Osteoblast (primary cell): Measurements from ENCODE around the gene MFN1. TPM values are rescaled to one million over a fixed set of nuclear protein-coding genes. Genes with fewer than 3 reads are reported as not detected.

ENCODE experiments used
- DNase-seq: peaks from one replicate; pipeline ENCODE4 v3.0.0; 2011; ENCODE audit warnings: low spot score, mixed read lengths; ENCODE audit not compliant: insufficient read length; ENCODE audit errors: missing footprints
- H2AFZ ChIP-seq: 2 replicates; pipeline ENCODE4 v1.6.0; 2011; ENCODE audit warnings: mild to moderate bottlenecking, low read length
- H3K27ac ChIP-seq: 2 replicates; pipeline ENCODE4 v1.5.1; 2011; ENCODE audit warnings: mild to moderate bottlenecking, low read depth, low read length, moderate library complexity
- H3K27me3 ChIP-seq: 2 replicates; pipeline ENCODE4 v1.6.0; 2012; ENCODE audit warnings: mild to moderate bottlenecking, control low read depth, inconsistent platforms, low read length, moderate library complexity; ENCODE audit not compliant: insufficient read depth
- H3K36me3 ChIP-seq: 2 replicates; pipeline ENCODE4 v1.5.1; 2011; ENCODE audit warnings: mild to moderate bottlenecking, low read length, control low read depth, moderate library complexity; ENCODE audit not compliant: insufficient read depth
- H3K4me1 ChIP-seq: 2 replicates; pipeline ENCODE4 v1.5.1; 2011; ENCODE audit warnings: mild to moderate bottlenecking, low read length, control low read depth, moderate library complexity; ENCODE audit not compliant: insufficient read depth
- H3K4me2 ChIP-seq: 2 replicates; pipeline ENCODE4 v1.6.0; 2011; ENCODE audit warnings: mild to moderate bottlenecking, low read length; ENCODE audit not compliant: insufficient read depth
- H3K4me3 ChIP-seq: fragments of 200-600 bp; sonication (generic); 3 replicates; pipeline ENCODE4 v1.5.1; 2012; ENCODE audit warnings: mild to moderate bottlenecking, low read length, inconsistent platforms; ENCODE audit not compliant: insufficient read depth
- H3K79me2 ChIP-seq: 2 replicates; pipeline ENCODE4 v1.6.0; 2012; ENCODE audit warnings: mild to moderate bottlenecking, low read length, control low read depth, inconsistent platforms; ENCODE audit not compliant: insufficient read depth
- H3K9me3 ChIP-seq: 2 replicates; pipeline ENCODE4 v1.5.1; 2011; ENCODE audit warnings: low read depth, low read length, control low read depth
- H4K20me1 ChIP-seq: 2 replicates; pipeline ENCODE4 v1.6.0; 2012; ENCODE audit warnings: mild to moderate bottlenecking, low read length, control low read depth; ENCODE audit not compliant: insufficient read depth
- CTCF ChIP-seq: IDR thresholded peaks from 2 replicates; pipeline ENCODE4 v1.5.1; 2011; ENCODE audit warnings: mild to moderate bottlenecking, low read depth, low read length, moderate library complexity; ENCODE audit errors: extremely low read depth
- total RNA-seq: library from RNA; depleted of rRNA; stranded (reverse); fragments of >200 nt; gene quantifications from 2 replicates; pipeline ENCODE4 v1.2.3, GENCODE V29; 2012

Gene MFN1
- total RNA-seq, 1 donor = 56.8 TPM

GRCh38 chr3:179436517-179436916, 89.0 kb downstream of the MFN1 start:
- no peak for TF ChIP-seq CTCF

GRCh38 chr3:179438841-179439240, 91.3 kb downstream of the MFN1 start:
- Histone ChIP-seq H4K20me1 (no peaks in the 10 kb centered on the region), H3K4me1 (peaks cover under 1% of the 10 kb centered on the region), H3K79me2 (peaks cover 93% of the 10 kb centered on the region), H3K27me3 (no peaks in the 10 kb centered on the region), H3K4me2 (no peak overlapping the region), H3K36me3 (no peaks in the 10 kb centered on the region), H2AFZ (no peak overlapping the region), H3K9me3 (no peaks in the 10 kb centered on the region), H3K27ac (no peak overlapping the region), H3K4me3 (no peak overlapping the region)
- no peak for TF ChIP-seq CTCF
- DNase-seq = no peak

More at GRCh38 chr3:179436517-179436916, 89.0 kb downstream of the MFN1 start:
- H2AFZ ChIP-seq = no peak overlapping the region
- H3K79me2 ChIP-seq = peaks cover 93% of the 10 kb centered on the region
- no peak overlapping the region for H3K27ac ChIP-seq
- peaks cover 2% of the 10 kb centered on the region for H3K4me1 ChIP-seq
- no peak for DNase-seq
- no peak overlapping the region for H3K4me2 ChIP-seq
- no peaks in the 10 kb centered on the region for H3K36me3 ChIP-seq
- no peaks in the 10 kb centered on the region for H3K27me3 ChIP-seq
- no peaks in the 10 kb centered on the region for H4K20me1 ChIP-seq
- no peak overlapping the region for H3K4me3 ChIP-seq
- no peaks in the 10 kb centered on the region for H3K9me3 ChIP-seq

Other genes with a start within 250 kb of the MFN1 start
- gene PIK3CA, start 199.4 kb upstream of the MFN1 start, total RNA-seq = 29.8 and 34.7 TPM in 2 replicates
- gene KCNMB3, start 96.6 kb upstream of the MFN1 start, total RNA-seq = 1.8 TPM in 2 replicates
- 51.0 and 51.8 TPM in 2 replicates for gene ZNF639, start 24.7 kb upstream of the MFN1 start, total RNA-seq
- gene GNB4, start 103.8 kb downstream of the MFN1 start, total RNA-seq = 79.3 and 92.3 TPM in 2 replicates
- gene ACTL6A, start 215.2 kb downstream of the MFN1 start, total RNA-seq = 36.8 and 42.0 TPM in 2 replicates